Measurements from ENCODE around the gene TTYH2. TPM values are rescaled to one million over a fixed set of nuclear protein-coding genes. Genes with fewer than 3 reads are reported as not detected.

The TTYH2 gene
- total RNA-seq, 1 experiment from 2014 or later, result 4.5 TPM

GRCh38 chr17:74253036-74253435 is 39.7 kb downstream of the TTYH2 start:
- TF ChIP-seq, protein P1, sequence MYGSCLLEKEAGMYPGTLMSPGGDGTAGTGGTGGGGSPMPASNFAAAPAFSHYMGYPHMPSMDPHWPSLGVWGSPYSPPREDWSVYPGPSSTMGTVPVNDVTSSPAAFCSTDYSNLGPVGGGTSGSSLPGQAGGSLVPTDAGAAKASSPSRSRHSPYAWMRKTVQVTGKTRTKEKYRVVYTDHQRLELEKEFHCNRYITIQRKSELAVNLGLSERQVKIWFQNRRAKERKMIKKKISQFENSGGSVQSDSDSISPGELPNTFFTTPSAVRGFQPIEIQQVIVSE (CRISPR knock-in tag; IDR thresholded peaks at IDR 0.05; ENCODE audit: borderline replicate concordance), result no peak
- TF ChIP-seq, protein P2, sequence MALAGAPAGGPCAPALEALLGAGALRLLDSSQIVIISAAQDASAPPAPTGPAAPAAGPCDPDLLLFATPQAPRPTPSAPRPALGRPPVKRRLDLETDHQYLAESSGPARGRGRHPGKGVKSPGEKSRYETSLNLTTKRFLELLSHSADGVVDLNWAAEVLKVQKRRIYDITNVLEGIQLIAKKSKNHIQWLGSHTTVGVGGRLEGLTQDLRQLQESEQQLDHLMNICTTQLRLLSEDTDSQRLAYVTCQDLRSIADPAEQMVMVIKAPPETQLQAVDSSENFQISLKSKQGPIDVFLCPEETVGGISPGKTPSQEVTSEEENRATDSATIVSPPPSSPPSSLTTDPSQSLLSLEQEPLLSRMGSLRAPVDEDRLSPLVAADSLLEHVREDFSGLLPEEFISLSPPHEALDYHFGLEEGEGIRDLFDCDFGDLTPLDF (CRISPR knock-in tag; IDR thresholded peaks at IDR 0.05), result no peak
- no peak for TF ChIP-seq ZNF317 (CRISPR knock-in tag; IDR thresholded peaks at IDR 0.05; ENCODE audit: borderline replicate concordance, low read depth)
- no peak for TF ChIP-seq ATF2 (CRISPR knock-in tag; IDR thresholded peaks at IDR 0.05; ENCODE audit: borderline replicate concordance, low read depth)
- no peak for TF ChIP-seq ZNF423 (CRISPR knock-in tag; IDR thresholded peaks at IDR 0.05)
- no peak for TF ChIP-seq NFE2L1 (CRISPR knock-in tag; IDR thresholded peaks at IDR 0.05)
- TF ChIP-seq ZNF263 (CRISPR knock-in tag; IDR thresholded peaks at IDR 0.05; ENCODE audit: low read depth), result no peak
- TF ChIP-seq CREM (CRISPR knock-in tag; IDR thresholded peaks at IDR 0.05), result no peak
- TF ChIP-seq ZBTB21 (CRISPR knock-in tag; IDR thresholded peaks at IDR 0.05; ENCODE audit: borderline replicate concordance), result no peak
- TF ChIP-seq, protein P3, sequence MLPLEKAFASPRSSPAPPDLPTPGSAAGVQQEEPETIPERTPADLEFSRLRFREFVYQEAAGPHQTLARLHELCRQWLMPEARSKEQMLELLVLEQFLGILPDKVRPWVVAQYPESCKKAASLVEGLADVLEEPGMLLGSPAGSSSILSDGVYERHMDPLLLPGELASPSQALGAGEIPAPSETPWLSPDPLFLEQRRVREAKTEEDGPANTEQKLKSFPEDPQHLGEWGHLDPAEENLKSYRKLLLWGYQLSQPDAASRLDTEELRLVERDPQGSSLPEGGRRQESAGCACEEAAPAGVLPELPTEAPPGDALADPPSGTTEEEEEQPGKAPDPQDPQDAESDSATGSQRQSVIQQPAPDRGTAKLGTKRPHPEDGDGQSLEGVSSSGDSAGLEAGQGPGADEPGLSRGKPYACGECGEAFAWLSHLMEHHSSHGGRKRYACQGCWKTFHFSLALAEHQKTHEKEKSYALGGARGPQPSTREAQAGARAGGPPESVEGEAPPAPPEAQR (CRISPR knock-in tag; IDR thresholded peaks at IDR 0.05), result no peak
- DNase-seq (ENCODE audit: low spot score), result no peak
- ChIA-PET CTCF (interaction anchor here (0.6 to 1.5 kb wide), 4 partner anchors 32 to 99 kb away, joined by 3 to 8 read pairs (median 4); no protein-coding TSS in a partner anchor), POLR2A (no interaction called here)
- no peak for ATAC-seq
- Mint-ChIP-seq H3K27me3 (ENCODE audit: low read depth) (no peaks in the 10 kb centered on the region; the same call in 1 of the 2 replicates), H3K27ac (no peak overlapping the region), H3K4me3 (no peak overlapping the region), H3K9me3 (no peaks in the 10 kb centered on the region), H3K4me1 (peaks cover 3% of the 10 kb centered on the region), H3K36me3 (no peaks in the 10 kb centered on the region)

DNA sequence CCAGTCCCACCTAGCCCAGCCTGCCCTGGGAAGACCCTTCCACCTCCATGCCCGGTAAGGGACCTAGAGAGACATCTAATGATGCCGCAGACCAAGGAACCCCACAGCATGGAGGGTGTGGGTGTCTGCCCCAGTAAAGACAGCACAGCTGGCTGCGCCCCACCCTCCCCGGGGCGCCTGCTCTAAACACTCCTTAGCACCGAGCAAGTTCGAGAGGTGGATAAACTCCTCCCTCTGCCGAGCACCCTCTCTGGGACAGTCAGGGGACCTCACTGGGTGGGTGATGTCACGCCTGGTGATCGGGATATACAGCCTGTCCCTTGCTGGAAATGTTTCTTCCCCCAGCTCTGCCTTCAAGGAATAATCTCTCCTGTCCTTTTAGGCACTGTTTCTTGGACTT is 43.9 kb downstream of the TTYH2 start:
- CTCF ChIA-PET, result no interaction called here

More for the DNA sequence above, 43.9 kb downstream of the TTYH2 start:
- TF ChIP-seq GTF2I (CRISPR knock-in tag; conservative IDR thresholded peaks at IDR 0.05) (no peak), ATF2 (CRISPR knock-in tag; IDR thresholded peaks at IDR 0.05; ENCODE audit: borderline replicate concordance, low read depth) (no peak), MXD4 (CRISPR knock-in tag; IDR thresholded peaks at IDR 0.05; ENCODE audit: borderline replicate concordance) (no peak), TEAD4 (CRISPR knock-in tag; IDR thresholded peaks at IDR 0.05) (no peak), JAZF1 (CRISPR knock-in tag; IDR thresholded peaks at IDR 0.05) (no peak), RORB (CRISPR knock-in tag; IDR thresholded peaks at IDR 0.05) (no peak), ZNF232 (CRISPR knock-in tag; IDR thresholded peaks at IDR 0.05) (no peak), ZNF532 (CRISPR knock-in tag; IDR thresholded peaks at IDR 0.05; ENCODE audit: borderline replicate concordance) (no peak)
- TF ChIP-seq, protein P4, sequence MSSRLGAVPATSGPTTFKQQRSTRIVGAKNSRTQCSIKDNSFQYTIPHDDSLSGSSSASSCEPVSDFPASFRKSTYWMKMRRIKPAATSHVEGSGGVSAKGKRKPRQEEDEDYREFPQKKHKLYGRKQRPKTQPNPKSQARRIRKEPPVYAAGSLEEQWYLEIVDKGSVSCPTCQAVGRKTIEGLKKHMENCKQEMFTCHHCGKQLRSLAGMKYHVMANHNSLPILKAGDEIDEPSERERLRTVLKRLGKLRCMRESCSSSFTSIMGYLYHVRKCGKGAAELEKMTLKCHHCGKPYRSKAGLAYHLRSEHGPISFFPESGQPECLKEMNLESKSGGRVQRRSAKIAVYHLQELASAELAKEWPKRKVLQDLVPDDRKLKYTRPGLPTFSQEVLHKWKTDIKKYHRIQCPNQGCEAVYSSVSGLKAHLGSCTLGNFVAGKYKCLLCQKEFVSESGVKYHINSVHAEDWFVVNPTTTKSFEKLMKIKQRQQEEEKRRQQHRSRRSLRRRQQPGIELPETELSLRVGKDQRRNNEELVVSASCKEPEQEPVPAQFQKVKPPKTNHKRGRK (CRISPR knock-in tag; IDR thresholded peaks at IDR 0.05; ENCODE audit: borderline replicate concordance), result no peak
- TF ChIP-seq, protein P5, sequence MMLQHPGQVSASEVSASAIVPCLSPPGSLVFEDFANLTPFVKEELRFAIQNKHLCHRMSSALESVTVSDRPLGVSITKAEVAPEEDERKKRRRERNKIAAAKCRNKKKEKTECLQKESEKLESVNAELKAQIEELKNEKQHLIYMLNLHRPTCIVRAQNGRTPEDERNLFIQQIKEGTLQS (CRISPR knock-in tag; conservative IDR thresholded peaks at IDR 0.05), result no peak
- Mint-ChIP-seq H3K4me1 (peaks cover 18% of the 10 kb centered on the region), H3K36me3 (no peaks in the 10 kb centered on the region), H3K27ac (no peak overlapping the region), H3K4me3 (no peak overlapping the region), H3K9me3 (no peaks in the 10 kb centered on the region), H3K27me3 (ENCODE audit: low read depth) (no peaks in the 10 kb centered on the region; the same call in 1 of the 2 replicates)
- POLR2A ChIA-PET, result no interaction called here
- DNase-seq (ENCODE audit: low spot score) (no peak), ATAC-seq (no peak)

Measured in WTC11 (cell line).